Adrenal gland (tissue), 5 donors: ENCODE data around the gene ZNF438.

Source experiments
- POLR2A ChIP-seq, 2 donors: fragments of 450-650 bp; IDR thresholded peaks; one replicate each; pipeline ENCODE4 v1.6.1; 2017; ENCODE audit warnings: antibody characterized with exemption in 2 of 2, mild to moderate bottlenecking in 2 of 2, moderate library complexity in 1 of 2
- TF ChIP-seq, protein P1 (sequence below), 6 experiments: fragments of 450-650 bp in 4 of 6; fragments of 200-600 bp in 2 of 6; sonication (generic) in 1 of 6; IDR thresholded peaks; 1 replicate in 5 of 6; 2 replicates in 1 of 6; pipeline versions ENCODE4 v1.5.1 to v1.8.0; 2016 to 2021; ENCODE audit warnings: antibody characterized with exemption in 6 of 6, mild to moderate bottlenecking in 2 of 6, moderate library complexity in 1 of 6
- donor health status: DM: no; HTN: no; CAD: no.

- no peak for TF ChIP-seq POLR2A (IDR thresholded peaks at IDR 0.05)
- TF ChIP-seq, protein P1, sequence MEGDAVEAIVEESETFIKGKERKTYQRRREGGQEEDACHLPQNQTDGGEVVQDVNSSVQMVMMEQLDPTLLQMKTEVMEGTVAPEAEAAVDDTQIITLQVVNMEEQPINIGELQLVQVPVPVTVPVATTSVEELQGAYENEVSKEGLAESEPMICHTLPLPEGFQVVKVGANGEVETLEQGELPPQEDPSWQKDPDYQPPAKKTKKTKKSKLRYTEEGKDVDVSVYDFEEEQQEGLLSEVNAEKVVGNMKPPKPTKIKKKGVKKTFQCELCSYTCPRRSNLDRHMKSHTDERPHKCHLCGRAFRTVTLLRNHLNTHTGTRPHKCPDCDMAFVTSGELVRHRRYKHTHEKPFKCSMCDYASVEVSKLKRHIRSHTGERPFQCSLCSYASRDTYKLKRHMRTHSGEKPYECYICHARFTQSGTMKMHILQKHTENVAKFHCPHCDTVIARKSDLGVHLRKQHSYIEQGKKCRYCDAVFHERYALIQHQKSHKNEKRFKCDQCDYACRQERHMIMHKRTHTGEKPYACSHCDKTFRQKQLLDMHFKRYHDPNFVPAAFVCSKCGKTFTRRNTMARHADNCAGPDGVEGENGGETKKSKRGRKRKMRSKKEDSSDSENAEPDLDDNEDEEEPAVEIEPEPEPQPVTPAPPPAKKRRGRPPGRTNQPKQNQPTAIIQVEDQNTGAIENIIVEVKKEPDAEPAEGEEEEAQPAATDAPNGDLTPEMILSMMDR (IDR thresholded peaks at IDR 0.05), result no peak
These were observed 27.0 kb downstream of the ZNF438 start for GRCh38 chr10:31004611-31005193.
